ENCODE data around the gene DOCK1. TPM values are rescaled to one million over a fixed set of nuclear protein-coding genes. Genes with fewer than 3 reads are reported as not detected.

Gene DOCK1
- polyA plus RNA-seq, 1 of the 3 experiments (the other 2 are of a cell fraction): 15.5 TPM

DNA sequence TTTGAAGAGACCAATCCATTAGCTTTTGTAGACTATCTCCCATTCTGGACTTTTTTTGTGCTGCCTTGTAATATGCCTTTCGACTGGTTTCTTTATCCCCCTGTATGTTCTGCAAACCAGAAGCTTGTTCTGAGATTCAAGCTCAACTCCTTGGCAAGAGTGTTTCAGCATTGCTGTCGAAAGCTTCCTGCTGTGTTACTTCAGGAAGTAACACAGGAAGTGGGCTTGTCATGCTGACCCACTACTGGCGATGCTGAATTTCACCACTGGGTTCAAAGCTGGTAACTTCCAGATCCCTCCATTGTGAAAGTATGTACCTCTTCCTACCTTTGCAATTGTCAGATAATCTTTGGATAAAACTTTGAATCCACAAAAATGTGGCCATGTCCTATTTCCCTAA, 349.0 kb downstream of the DOCK1 start:
- ChIA-PET POLR2A (no interaction called here), CTCF (interaction anchor here (0.8 to 1.5 kb wide), 2 partner anchors 9 to 11 kb away, joined by 3 to 7 read pairs; no protein-coding TSS in a partner anchor)
- Histone ChIP-seq H3F3A (replicated peaks; ENCODE audit: insufficient read depth) (no peaks in the 10 kb centered on the region), H3K9me2 (no peaks in the 10 kb centered on the region), H3K4me3 (ENCODE audit: low read depth in 2 of 2, low read length in 1 of 2) (no peak overlapping the region), H3K4me1 (ENCODE audit: control insufficient read depth in 1 of 2, insufficient read depth in 2 of 2, low read depth in 1 of 2, low read length in 1 of 2) (no peaks in the 10 kb centered on the region), H3K27ac (ENCODE audit: low read depth in 2 of 2, low read length in 1 of 2) (no peak overlapping the region), H3K4me2 (no peak overlapping the region), H3K36me3 (replicated peaks in 1 of 2; ENCODE audit: control insufficient read depth in 1 of 2, insufficient read depth in 2 of 2, low read length in 1 of 2) (peaks cover 7 to 19% of the 10 kb centered on the region in 2 experiments), H3K9ac (no peak overlapping the region), H3K9me3 (no peaks in the 10 kb centered on the region), H4K20me1 (ENCODE audit: insufficient read depth) (no peaks in the 10 kb centered on the region), H3K79me2 (ENCODE audit: insufficient read depth) (no peaks in the 10 kb centered on the region), H3K27me3 (ENCODE audit: insufficient read depth) (no peaks in the 10 kb centered on the region), H2AFZ (ENCODE audit: low read depth) (no peak overlapping the region)
- TF ChIP-seq YY1 (IDR thresholded peaks at IDR 0.05; ENCODE audit: low read depth) (no peak), CHD2 (IDR thresholded peaks at IDR 0.05; ENCODE audit: low read length, partially characterized antibody) (no peak), TCF12 (IDR thresholded peaks at IDR 0.05) (no peak), ELF1 (IDR thresholded peaks at IDR 0.05) (no peak), FOXM1 (IDR thresholded peaks at IDR 0.05; ENCODE audit: low read depth) (no peak), TAF1 (IDR thresholded peaks at IDR 0.05; ENCODE audit: borderline replicate concordance, low read depth, low read length) (no peak), RAD21 (IDR thresholded peaks at IDR 0.05; ENCODE audit: low read length) (no peak), FOSL2 (IDR thresholded peaks at IDR 0.05; ENCODE audit: borderline replicate concordance, low read depth) (no peak), GABPA (IDR thresholded peaks at IDR 0.05; ENCODE audit: low read depth) (no peak), EP300 (IDR thresholded peaks at IDR 0.05; ENCODE audit: borderline replicate concordance in 1 of 2, low read depth in 1 of 2, low read length in 1 of 2) (no peak), SIN3A (IDR thresholded peaks at IDR 0.05; ENCODE audit: borderline replicate concordance, low read depth, low read length) (no peak), RXRA (IDR thresholded peaks at IDR 0.05; ENCODE audit: borderline replicate concordance, low read depth) (no peak), FOXJ3 (CRISPR knock-in tag; IDR thresholded peaks at IDR 0.05) (no peak)
- TF ChIP-seq, protein P1, sequence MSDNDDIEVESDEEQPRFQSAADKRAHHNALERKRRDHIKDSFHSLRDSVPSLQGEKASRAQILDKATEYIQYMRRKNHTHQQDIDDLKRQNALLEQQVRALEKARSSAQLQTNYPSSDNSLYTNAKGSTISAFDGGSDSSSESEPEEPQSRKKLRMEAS (IDR thresholded peaks at IDR 0.05; ENCODE audit: low read depth): no peak
- TF ChIP-seq, protein P2, sequence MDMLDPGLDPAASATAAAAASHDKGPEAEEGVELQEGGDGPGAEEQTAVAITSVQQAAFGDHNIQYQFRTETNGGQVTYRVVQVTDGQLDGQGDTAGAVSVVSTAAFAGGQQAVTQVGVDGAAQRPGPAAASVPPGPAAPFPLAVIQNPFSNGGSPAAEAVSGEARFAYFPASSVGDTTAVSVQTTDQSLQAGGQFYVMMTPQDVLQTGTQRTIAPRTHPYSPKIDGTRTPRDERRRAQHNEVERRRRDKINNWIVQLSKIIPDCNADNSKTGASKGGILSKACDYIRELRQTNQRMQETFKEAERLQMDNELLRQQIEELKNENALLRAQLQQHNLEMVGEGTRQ (IDR thresholded peaks at IDR 0.05; ENCODE audit: borderline replicate concordance, low read depth, low read length): no peak
- TF ChIP-seq, protein P3, sequence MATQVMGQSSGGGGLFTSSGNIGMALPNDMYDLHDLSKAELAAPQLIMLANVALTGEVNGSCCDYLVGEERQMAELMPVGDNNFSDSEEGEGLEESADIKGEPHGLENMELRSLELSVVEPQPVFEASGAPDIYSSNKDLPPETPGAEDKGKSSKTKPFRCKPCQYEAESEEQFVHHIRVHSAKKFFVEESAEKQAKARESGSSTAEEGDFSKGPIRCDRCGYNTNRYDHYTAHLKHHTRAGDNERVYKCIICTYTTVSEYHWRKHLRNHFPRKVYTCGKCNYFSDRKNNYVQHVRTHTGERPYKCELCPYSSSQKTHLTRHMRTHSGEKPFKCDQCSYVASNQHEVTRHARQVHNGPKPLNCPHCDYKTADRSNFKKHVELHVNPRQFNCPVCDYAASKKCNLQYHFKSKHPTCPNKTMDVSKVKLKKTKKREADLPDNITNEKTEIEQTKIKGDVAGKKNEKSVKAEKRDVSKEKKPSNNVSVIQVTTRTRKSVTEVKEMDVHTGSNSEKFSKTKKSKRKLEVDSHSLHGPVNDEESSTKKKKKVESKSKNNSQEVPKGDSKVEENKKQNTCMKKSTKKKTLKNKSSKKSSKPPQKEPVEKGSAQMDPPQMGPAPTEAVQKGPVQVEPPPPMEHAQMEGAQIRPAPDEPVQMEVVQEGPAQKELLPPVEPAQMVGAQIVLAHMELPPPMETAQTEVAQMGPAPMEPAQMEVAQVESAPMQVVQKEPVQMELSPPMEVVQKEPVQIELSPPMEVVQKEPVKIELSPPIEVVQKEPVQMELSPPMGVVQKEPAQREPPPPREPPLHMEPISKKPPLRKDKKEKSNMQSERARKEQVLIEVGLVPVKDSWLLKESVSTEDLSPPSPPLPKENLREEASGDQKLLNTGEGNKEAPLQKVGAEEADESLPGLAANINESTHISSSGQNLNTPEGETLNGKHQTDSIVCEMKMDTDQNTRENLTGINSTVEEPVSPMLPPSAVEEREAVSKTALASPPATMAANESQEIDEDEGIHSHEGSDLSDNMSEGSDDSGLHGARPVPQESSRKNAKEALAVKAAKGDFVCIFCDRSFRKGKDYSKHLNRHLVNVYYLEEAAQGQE (IDR thresholded peaks at IDR 0.05; ENCODE audit: low read depth, low read length): no peak
- TF ChIP-seq, protein P4, sequence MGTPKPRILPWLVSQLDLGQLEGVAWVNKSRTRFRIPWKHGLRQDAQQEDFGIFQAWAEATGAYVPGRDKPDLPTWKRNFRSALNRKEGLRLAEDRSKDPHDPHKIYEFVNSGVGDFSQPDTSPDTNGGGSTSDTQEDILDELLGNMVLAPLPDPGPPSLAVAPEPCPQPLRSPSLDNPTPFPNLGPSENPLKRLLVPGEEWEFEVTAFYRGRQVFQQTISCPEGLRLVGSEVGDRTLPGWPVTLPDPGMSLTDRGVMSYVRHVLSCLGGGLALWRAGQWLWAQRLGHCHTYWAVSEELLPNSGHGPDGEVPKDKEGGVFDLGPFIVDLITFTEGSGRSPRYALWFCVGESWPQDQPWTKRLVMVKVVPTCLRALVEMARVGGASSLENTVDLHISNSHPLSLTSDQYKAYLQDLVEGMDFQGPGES (IDR thresholded peaks at IDR 0.05; ENCODE audit: low read depth, low read length): no peak
- TF ChIP-seq, protein P5, sequence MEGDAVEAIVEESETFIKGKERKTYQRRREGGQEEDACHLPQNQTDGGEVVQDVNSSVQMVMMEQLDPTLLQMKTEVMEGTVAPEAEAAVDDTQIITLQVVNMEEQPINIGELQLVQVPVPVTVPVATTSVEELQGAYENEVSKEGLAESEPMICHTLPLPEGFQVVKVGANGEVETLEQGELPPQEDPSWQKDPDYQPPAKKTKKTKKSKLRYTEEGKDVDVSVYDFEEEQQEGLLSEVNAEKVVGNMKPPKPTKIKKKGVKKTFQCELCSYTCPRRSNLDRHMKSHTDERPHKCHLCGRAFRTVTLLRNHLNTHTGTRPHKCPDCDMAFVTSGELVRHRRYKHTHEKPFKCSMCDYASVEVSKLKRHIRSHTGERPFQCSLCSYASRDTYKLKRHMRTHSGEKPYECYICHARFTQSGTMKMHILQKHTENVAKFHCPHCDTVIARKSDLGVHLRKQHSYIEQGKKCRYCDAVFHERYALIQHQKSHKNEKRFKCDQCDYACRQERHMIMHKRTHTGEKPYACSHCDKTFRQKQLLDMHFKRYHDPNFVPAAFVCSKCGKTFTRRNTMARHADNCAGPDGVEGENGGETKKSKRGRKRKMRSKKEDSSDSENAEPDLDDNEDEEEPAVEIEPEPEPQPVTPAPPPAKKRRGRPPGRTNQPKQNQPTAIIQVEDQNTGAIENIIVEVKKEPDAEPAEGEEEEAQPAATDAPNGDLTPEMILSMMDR (IDR thresholded peaks at IDR 0.05): no peak
- TF ChIP-seq, protein P6, sequence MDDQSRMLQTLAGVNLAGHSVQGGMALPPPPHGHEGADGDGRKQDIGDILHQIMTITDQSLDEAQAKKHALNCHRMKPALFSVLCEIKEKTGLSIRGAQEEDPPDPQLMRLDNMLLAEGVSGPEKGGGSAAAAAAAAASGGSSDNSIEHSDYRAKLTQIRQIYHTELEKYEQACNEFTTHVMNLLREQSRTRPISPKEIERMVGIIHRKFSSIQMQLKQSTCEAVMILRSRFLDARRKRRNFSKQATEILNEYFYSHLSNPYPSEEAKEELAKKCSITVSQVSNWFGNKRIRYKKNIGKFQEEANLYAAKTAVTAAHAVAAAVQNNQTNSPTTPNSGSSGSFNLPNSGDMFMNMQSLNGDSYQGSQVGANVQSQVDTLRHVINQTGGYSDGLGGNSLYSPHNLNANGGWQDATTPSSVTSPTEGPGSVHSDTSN (IDR thresholded peaks at IDR 0.05): no peak
- 90% methylated on average over 3 of the region's 3 CpGs for WGBS (ENCODE audit: low lambda C conversion rate)
- no peak for DNase-seq

Data from SK-N-SH (cell line).